ENCODE results near the gene SHFL.

DNA sequence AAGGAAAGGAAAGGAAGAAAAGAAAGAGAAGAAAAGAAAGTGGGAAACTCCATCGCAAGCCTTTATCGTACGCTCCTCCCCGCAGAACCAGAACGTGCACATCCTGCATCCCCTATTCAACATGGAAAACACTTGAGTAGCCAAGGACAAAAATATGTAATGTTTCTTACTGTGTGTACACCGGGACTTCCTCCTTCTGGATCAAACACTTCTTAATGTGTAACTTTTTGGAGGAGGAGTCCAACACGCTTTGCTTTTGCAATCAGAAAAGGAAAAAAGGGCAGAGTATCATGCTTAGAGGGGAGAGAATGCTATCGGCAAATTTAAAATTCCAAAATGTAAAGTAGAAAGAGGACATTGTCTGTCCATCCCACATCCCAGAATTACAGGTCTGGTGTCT lies 7.8 kb upstream of the SHFL start:
- TF ChIP-seq, protein P1, sequence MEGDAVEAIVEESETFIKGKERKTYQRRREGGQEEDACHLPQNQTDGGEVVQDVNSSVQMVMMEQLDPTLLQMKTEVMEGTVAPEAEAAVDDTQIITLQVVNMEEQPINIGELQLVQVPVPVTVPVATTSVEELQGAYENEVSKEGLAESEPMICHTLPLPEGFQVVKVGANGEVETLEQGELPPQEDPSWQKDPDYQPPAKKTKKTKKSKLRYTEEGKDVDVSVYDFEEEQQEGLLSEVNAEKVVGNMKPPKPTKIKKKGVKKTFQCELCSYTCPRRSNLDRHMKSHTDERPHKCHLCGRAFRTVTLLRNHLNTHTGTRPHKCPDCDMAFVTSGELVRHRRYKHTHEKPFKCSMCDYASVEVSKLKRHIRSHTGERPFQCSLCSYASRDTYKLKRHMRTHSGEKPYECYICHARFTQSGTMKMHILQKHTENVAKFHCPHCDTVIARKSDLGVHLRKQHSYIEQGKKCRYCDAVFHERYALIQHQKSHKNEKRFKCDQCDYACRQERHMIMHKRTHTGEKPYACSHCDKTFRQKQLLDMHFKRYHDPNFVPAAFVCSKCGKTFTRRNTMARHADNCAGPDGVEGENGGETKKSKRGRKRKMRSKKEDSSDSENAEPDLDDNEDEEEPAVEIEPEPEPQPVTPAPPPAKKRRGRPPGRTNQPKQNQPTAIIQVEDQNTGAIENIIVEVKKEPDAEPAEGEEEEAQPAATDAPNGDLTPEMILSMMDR (IDR thresholded peaks at IDR 0.05 in 2 of 3, conservative IDR thresholded peaks at IDR 0.05 in 1 of 3; ENCODE audit: borderline replicate concordance in 1 of 3, insufficient read depth in 1 of 3, low read depth in 2 of 3, low read length in 2 of 3): no peak
- TF ChIP-seq POLR2AphosphoS5 (IDR thresholded peaks at IDR 0.05; ENCODE audit: low read depth, low read length) (no peak), RAD21 (IDR thresholded peaks at IDR 0.05; ENCODE audit: low read depth) (no peak), SIN3A (IDR thresholded peaks at IDR 0.05; ENCODE audit: low read depth) (no peak)
